Measurements from ENCODE around the gene LSAMP. TPM values are rescaled to one million over a fixed set of nuclear protein-coding genes. Genes with fewer than 3 reads are reported as not detected.
A peak's percentile ranks its signal among the peaks of the same experiment; 100 is the strongest.
"Not testable (repeated sequence)": the region's sequence is repeated elsewhere in the genome, so short reads cannot be mapped to it uniquely, and the experiment has no call there.

Gene LSAMP
- polyA plus RNA-seq, 1 of the 3 experiments (the other 2 are of a cell fraction) = 6.6 TPM

- TF ChIP-seq, protein P1, sequence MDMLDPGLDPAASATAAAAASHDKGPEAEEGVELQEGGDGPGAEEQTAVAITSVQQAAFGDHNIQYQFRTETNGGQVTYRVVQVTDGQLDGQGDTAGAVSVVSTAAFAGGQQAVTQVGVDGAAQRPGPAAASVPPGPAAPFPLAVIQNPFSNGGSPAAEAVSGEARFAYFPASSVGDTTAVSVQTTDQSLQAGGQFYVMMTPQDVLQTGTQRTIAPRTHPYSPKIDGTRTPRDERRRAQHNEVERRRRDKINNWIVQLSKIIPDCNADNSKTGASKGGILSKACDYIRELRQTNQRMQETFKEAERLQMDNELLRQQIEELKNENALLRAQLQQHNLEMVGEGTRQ (IDR thresholded peaks at IDR 0.05; ENCODE audit: borderline replicate concordance, low read depth, low read length) = no peak
- TF ChIP-seq, protein P2, sequence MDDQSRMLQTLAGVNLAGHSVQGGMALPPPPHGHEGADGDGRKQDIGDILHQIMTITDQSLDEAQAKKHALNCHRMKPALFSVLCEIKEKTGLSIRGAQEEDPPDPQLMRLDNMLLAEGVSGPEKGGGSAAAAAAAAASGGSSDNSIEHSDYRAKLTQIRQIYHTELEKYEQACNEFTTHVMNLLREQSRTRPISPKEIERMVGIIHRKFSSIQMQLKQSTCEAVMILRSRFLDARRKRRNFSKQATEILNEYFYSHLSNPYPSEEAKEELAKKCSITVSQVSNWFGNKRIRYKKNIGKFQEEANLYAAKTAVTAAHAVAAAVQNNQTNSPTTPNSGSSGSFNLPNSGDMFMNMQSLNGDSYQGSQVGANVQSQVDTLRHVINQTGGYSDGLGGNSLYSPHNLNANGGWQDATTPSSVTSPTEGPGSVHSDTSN (IDR thresholded peaks at IDR 0.05) = peak; percentile 78
- TF ChIP-seq EP300 (IDR thresholded peaks at IDR 0.05; ENCODE audit: borderline replicate concordance in 1 of 2, low read depth in 1 of 2, low read length in 1 of 2) (peak in 1 of 2 experiments; percentile 45; a peak in 2 of 4 replicates), USF1 (IDR thresholded peaks at IDR 0.05; ENCODE audit: borderline replicate concordance, low read depth) (no peak)
- TF ChIP-seq, protein P3, sequence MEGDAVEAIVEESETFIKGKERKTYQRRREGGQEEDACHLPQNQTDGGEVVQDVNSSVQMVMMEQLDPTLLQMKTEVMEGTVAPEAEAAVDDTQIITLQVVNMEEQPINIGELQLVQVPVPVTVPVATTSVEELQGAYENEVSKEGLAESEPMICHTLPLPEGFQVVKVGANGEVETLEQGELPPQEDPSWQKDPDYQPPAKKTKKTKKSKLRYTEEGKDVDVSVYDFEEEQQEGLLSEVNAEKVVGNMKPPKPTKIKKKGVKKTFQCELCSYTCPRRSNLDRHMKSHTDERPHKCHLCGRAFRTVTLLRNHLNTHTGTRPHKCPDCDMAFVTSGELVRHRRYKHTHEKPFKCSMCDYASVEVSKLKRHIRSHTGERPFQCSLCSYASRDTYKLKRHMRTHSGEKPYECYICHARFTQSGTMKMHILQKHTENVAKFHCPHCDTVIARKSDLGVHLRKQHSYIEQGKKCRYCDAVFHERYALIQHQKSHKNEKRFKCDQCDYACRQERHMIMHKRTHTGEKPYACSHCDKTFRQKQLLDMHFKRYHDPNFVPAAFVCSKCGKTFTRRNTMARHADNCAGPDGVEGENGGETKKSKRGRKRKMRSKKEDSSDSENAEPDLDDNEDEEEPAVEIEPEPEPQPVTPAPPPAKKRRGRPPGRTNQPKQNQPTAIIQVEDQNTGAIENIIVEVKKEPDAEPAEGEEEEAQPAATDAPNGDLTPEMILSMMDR (IDR thresholded peaks at IDR 0.05) = peak; percentile 96
These were observed 661.1 kb downstream of the LSAMP start (continued) for GRCh38 chr3:115783938-115784738.

DNA sequence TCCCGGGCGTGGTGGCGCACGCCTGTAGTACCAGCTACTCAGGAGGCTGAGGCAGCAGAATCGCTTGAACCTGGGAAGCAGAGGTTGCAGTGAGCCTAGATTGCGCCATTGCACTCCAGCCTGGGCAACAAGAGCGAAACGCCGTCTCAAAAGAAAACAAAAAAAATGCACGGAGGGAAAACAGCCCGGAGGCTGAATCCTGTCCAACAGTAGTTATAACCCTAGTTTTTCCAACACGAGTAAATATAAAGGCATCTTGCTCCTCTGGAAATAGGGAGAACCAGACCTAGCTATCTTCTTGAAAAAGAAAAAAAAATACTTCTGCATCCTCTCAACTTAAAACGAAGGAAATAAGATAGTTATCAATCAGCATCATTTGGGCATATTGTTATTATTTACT is 661.9 kb downstream of the LSAMP start:
- H3K36me3 ChIP-seq (replicated peaks in 1 of 2; ENCODE audit: control insufficient read depth in 1 of 2, insufficient read depth in 2 of 2, low read length in 1 of 2); H3K9me3 ChIP-seq; H3K79me2 ChIP-seq (ENCODE audit: insufficient read depth); H4K20me1 ChIP-seq (ENCODE audit: insufficient read depth); DNase-seq; H3K27me3 ChIP-seq (ENCODE audit: insufficient read depth); H3K9me2 ChIP-seq: not testable (repeated sequence)
- POLR2A ChIA-PET = interaction anchor here (1.0 to 3.7 kb wide), 7 partner anchors 20 to 637 kb away, joined by 3 to 65 read pairs (median 7); partner anchors contain the start of gene ZBTB20
- Histone ChIP-seq H3K9ac (peak overlapping the region; percentile 95; the same call in 1 of the 2 replicates), H3K4me2 (peak overlapping the region; percentile 81; the same call in 1 of the 2 replicates), H3K27ac (ENCODE audit: low read depth in 2 of 2, low read length in 1 of 2) (peak overlapping the region; percentile 97; a peak in 3 of 4 replicates), H3K4me1 (ENCODE audit: control insufficient read depth in 1 of 2, insufficient read depth in 2 of 2, low read depth in 1 of 2, low read length in 1 of 2) (peaks cover 8 to 10% of the 10 kb centered on the region in 2 experiments; a peak in 3 of 4 replicates), H2AFZ (ENCODE audit: low read depth) (peak overlapping the region; percentile 9; the same call in 1 of the 2 replicates), H3K4me3 (ENCODE audit: low read depth in 2 of 2, low read length in 1 of 2) (peak overlapping the region; percentile 59 to 66; a peak in 1 of 4 replicates), H3F3A (replicated peaks; ENCODE audit: insufficient read depth) (peaks cover 15% of the 10 kb centered on the region)
- WGBS (ENCODE audit: low lambda C conversion rate) = 70% methylated on average over 13 of the region's 13 CpGs
- CTCF ChIA-PET = interaction anchor here (0.6 to 6.1 kb wide), 56 partner anchors 8 to 1365 kb away, joined by 3 to 85 read pairs (median 6); no protein-coding TSS in a partner anchor

DNA sequence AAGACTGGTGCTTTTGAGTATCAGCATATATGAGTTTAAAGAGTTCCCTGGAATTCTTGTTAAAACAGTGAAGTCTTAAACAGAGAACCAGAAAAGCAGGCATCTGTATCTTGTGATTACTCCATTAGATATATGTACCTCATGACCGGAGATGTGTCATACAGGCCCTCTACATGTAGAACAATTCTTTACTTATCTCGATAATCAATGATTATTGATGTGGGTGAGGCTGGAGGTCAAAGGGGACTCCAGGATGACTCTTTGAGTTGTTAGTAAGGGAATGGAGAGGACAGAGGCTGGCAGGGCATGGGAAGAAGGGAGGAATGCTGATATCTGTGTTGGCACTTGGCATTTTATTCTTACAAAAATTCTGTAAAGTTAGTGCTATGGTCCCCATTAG is 666.3 kb downstream of the LSAMP start:
- Histone ChIP-seq H3K9me3 (no peaks in the 10 kb centered on the region), H3K4me1 (ENCODE audit: control insufficient read depth in 1 of 2, insufficient read depth in 2 of 2, low read depth in 1 of 2, low read length in 1 of 2) (no peaks in the 10 kb centered on the region; a peak in 1 of 4 replicates), H3K27me3 (ENCODE audit: insufficient read depth) (no peaks in the 10 kb centered on the region), H2AFZ (ENCODE audit: low read depth) (no peak overlapping the region), H3K79me2 (ENCODE audit: insufficient read depth) (no peaks in the 10 kb centered on the region), H3K36me3 (replicated peaks in 1 of 2; ENCODE audit: control insufficient read depth in 1 of 2, insufficient read depth in 2 of 2, low read length in 1 of 2) (no peaks in the 10 kb centered on the region), H3F3A (replicated peaks; ENCODE audit: insufficient read depth) (no peaks in the 10 kb centered on the region), H4K20me1 (ENCODE audit: insufficient read depth) (no peaks in the 10 kb centered on the region), H3K4me3 (ENCODE audit: low read depth in 2 of 2, low read length in 1 of 2) (no peak overlapping the region), H3K27ac (ENCODE audit: low read depth in 2 of 2, low read length in 1 of 2) (no peak overlapping the region), H3K9me2 (no peaks in the 10 kb centered on the region), H3K4me2 (no peak overlapping the region), H3K9ac (no peak overlapping the region)
- TF ChIP-seq NRF1 (IDR thresholded peaks at IDR 0.05; ENCODE audit: low read depth, low read length) (no peak), ELF1 (IDR thresholded peaks at IDR 0.05) (no peak), GATA2 (CRISPR knock-in tag; IDR thresholded peaks at IDR 0.05) (no peak), YY1 (IDR thresholded peaks at IDR 0.05; ENCODE audit: low read depth) (no peak), RAD21 (IDR thresholded peaks at IDR 0.05; ENCODE audit: low read length) (no peak)
- TF ChIP-seq, protein P1 (IDR thresholded peaks at IDR 0.05; ENCODE audit: borderline replicate concordance, low read depth, low read length) = no peak
- TF ChIP-seq, protein P2 (IDR thresholded peaks at IDR 0.05) = no peak
- TF ChIP-seq, protein P4, sequence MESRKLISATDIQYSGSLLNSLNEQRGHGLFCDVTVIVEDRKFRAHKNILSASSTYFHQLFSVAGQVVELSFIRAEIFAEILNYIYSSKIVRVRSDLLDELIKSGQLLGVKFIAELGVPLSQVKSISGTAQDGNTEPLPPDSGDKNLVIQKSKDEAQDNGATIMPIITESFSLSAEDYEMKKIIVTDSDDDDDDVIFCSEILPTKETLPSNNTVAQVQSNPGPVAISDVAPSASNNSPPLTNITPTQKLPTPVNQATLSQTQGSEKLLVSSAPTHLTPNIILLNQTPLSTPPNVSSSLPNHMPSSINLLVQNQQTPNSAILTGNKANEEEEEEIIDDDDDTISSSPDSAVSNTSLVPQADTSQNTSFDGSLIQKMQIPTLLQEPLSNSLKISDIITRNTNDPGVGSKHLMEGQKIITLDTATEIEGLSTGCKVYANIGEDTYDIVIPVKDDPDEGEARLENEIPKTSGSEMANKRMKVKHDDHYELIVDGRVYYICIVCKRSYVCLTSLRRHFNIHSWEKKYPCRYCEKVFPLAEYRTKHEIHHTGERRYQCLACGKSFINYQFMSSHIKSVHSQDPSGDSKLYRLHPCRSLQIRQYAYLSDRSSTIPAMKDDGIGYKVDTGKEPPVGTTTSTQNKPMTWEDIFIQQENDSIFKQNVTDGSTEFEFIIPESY (IDR thresholded peaks at IDR 0.05; ENCODE audit: borderline replicate concordance, low read depth) = no peak
- 85% methylated on average over 2 of the region's 2 CpGs for whole genome bisulfite sequencing (ENCODE audit: low lambda C conversion rate)
- CTCF ChIA-PET = no interaction called here
- POLR2A ChIA-PET = no interaction called here
- no peak for DNase-seq

All from SK-N-SH (cell line).